GM19238 (cell line): ENCODE measurements around the gene ANKZF1.

Experiments
- DNase-seq: peaks from one replicate; pipeline ENCODE4 v3.0.0; 2011; ENCODE audit warnings: low spot score; ENCODE audit not compliant: insufficient read length

Gene ANKZF1

DNA sequence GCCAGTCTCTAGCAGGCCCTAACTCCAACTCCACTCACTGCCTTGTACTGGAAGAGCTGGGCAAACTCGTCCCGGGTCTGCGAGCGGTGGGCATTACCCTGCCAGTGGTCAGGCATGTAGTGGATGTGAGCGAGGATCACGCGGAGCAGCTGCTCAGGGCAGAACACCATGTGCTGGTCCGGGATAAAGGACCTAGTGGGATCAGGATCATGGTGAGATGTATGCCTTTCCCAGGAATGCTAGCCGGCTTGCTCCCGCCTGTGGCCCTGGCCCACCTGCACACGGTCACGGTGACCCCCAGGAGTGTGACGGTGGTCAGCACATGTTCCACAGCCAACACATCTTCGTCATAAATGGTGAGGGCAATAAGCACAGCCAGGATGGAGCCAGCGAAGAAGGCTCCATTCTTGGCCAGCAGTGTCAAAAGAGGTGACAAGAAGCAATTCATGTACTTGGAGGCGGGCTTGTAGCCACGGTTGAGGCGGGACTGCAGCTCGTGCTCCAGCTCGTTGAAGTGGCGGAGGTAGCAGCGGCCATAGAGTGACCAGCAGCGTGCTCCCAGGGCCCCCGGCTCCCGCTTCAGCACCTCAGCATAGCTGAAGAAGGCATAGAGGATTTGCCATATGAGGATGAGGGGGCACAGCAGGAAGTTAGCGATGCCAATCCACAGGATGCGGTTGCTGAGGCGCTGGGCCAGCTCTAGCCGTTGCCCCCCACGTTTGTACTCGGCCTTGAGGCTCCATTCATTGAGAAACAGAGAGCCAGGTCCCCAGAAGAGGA lies 5.6 kb upstream of the ANKZF1 start:
- DNase-seq, result no peak

- DNase-seq, result no peak
These were observed 4.3 kb upstream of the ANKZF1 start for GRCh38 chr2:219225350-219225749.

- DNase-seq, result no peak
These were observed 1.3 kb upstream of the ANKZF1 start for GRCh38 chr2:219228041-219228910.

GRCh38 chr2:219228911-219229304 lies 698 bp upstream of the ANKZF1 start:
- no peak for DNase-seq

DNA sequence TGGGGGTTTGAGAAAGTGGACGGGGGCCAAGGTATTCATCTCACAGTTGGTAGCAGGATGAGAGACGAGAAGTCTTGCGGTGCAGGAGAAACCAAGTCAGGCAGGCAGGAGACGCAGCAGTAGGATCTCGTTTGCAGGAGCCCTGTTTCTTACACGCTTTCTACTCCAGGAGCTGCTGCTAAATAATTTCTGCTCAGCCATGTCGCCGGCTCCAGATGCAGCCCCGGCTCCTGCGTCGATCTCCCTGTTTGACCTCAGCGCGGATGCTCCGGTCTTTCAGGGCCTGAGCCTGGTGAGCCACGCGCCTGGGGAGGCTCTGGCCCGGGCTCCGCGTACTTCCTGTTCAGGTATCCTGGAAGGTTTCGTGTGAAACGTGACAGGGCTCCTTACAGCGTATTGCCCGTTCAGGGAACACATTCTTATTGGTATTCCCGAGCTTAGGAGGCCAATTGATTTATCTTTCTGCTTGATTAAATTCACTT lies 494 bp downstream of the ANKZF1 start:
- DNase-seq, result no peak

DNA sequence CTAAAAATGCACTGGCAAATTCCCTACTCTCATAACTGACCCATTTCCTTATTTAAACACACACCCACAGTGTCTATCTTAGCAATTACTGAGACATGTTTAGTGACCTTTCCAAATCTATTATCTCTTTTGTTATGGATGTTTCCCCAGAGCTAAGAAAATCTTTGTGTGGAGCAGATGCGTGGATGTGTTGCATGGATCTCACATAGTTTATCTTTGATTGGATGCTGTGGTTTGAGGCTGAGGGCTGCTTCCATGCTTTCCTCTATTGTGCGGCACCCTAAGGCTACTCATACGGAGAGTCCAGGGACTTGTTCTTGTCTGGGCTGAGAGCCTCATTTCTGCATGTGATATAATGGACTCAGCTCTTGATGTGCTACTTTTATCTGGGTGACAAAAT lies 4.7 kb downstream of the ANKZF1 start:
- DNase-seq, result no peak

GRCh38 chr2:219243291-219243761 lies 13.7 kb downstream of the ANKZF1 start:
- DNase-seq, result no peak

DNA sequence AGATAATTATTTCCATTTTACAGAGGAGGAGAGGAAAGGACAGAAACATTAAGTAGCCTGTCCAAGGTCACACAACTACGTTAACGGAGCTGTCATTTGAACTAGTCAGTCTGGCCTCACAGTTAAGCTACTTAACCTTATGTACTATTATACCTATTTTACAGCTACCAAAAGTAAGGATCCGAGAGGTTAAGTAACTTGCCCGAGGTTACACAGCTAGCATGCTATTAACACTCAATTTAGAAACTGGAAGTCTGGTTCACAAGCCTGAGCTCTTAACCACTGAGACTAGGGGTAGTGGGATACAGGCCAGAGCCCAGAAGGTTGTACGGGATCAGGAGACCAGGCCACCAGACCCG lies 15.2 kb downstream of the ANKZF1 start:
- DNase-seq, result no peak

DNA sequence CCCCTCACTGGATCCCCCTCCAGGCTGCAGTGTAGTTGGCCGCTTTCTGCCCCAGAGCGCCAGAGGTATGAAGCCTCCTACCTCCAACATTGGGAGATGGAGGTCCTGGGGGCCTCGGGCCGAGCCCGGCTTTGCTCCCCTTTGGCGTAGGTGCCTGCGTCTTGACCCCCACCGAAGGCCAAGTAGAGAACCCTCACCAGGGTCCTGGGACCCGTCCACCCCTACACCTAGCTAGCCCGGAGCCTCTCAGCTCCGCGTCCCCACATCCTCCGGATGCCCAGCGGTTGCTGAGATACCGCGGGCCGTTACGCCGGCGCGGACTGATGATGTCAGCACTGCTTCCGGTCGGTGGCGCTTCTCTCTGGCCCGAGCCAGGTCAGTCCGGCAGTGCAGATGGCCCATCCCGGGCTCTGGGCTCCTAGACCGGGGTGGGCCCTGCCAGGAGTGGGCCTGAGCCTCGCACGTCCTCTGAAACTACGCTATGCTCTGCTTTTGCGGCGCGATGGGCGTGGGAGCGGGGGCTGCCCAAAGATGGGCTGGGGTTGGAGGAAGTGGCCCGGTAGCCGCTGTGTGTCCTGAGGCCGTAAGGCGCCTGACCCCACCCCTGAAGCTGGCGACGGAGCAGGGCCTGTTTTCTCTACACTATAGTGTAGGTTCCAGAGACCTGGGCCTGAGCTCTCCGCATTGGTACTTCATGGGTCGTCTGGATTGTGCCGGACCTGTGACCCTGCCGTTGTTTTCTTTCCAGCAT lies 15.7 kb downstream of the ANKZF1 start, which contains the start of the genes GLB1L and STK16:
Gene GLB1L (minus strand): TSS at position 297 of the 751 bp plus-strand sequence. CDS start 1,871 bp downstream, outside the sequence.
Gene STK16 (plus strand): TSS at position 332 of the 751 bp plus-strand sequence. CDS start 521 bp downstream, outside the sequence.
- DNase-seq, result peak; percentile 96

DNA sequence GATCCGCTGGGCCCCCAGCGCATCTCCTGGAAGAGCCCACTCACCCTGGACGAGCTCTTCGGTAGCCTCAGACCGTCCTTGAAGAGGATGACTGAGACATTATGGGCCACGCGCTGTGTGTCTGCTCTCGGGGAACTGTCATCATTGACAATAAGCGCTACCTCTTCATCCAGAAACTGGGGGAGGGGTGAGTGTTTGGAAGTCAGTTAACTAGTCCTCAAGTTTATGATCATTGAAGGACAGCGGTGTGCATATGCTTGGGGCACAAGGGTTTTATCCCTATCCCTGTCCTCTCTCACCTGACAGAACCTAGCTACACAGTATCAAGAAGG lies 16.3 kb downstream of the ANKZF1 start:
- no peak for DNase-seq

- DNase-seq, result no peak
These were observed 17.0 kb downstream of the ANKZF1 start for GRCh38 chr2:219246559-219246958.

- DNase-seq, result no peak
These were observed 18.4 kb downstream of the ANKZF1 start for GRCh38 chr2:219247678-219248642.

GRCh38 chr2:219248845-219249202 lies 19.2 kb downstream of the ANKZF1 start:
- DNase-seq, result no peak

GRCh38 chr2:219249203-219249980 lies 19.8 kb downstream of the ANKZF1 start:
- DNase-seq, result peak; percentile 63

- DNase-seq, result no peak
These were observed 20.6 kb downstream of the ANKZF1 start for GRCh38 chr2:219250049-219250781.

GRCh38 chr2:219251656-219252055 lies 22.1 kb downstream of the ANKZF1 start:
- no peak for DNase-seq

GRCh38 chr2:219252084-219252483 lies 22.5 kb downstream of the ANKZF1 start:
- no peak for DNase-seq

DNA sequence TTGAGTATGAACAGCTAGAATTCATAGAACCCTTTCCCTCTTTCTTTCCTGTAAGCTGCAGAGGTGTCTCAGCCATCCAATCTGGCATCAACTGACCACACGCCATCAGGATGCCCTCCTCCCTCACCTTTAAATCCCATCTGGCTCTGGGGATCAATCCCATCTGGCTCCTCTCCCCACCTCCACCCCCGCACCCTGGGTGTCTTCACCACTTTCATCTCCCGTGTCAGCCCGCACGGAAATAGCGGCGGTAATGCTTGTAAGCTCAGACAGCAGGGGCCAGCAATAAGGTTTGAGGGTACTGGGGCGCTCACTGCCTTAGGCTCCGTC lies 22.9 kb downstream of the ANKZF1 start:
- no peak for DNase-seq
